Left kidney (tissue), 2 donors: ENCODE measurements around the gene LZTR1. TPM values are rescaled to one million over a fixed set of nuclear protein-coding genes. Genes with fewer than 3 reads are reported as not detected.
"Not testable (repeated sequence)": the region's sequence is repeated elsewhere in the genome, so short reads cannot be mapped to it uniquely, and the experiment has no call there.

Experiments
- DNase-seq: peaks from one replicate; pipeline ENCODE4 v3.0.0-alpha.2; 2013
- polyA plus RNA-seq: library from polyadenylated mRNA; unstranded; fragments of 120-200 nt; gene quantifications from one replicate; pipeline ENCODE4 v1.2.1, GENCODE V29; 2013; ENCODE audit not compliant: insufficient read length

Gene LZTR1
- polyA plus RNA-seq, 1 donor = 50.5 TPM

GRCh38 chr22:20995329-20996030, 13.4 kb downstream of the LZTR1 start:
- DNase-seq = no peak

GRCh38 chr22:20996031-20996410, 13.9 kb downstream of the LZTR1 start:
- DNase-seq = no peak

- DNase-seq = no peak
Measured at GRCh38 chr22:20996598-20997535, 14.8 kb downstream of the LZTR1 start.

- DNase-seq = no peak
Measured at GRCh38 chr22:20997536-20998257, 15.6 kb downstream of the LZTR1 start.

GRCh38 chr22:20998411-20999336, 16.6 kb downstream of the LZTR1 start:
- no peak for DNase-seq

- DNase-seq = no peak
Measured at GRCh38 chr22:20999350-21000206, 17.5 kb downstream of the LZTR1 start.

- no peak for DNase-seq
Measured at GRCh38 chr22:21000207-21000986, 18.3 kb downstream of the LZTR1 start.

- DNase-seq = no peak
Measured at GRCh38 chr22:21000987-21001600, 19.0 kb downstream of the LZTR1 start.

GRCh38 chr22:21001601-21002325, 19.7 kb downstream of the LZTR1 start, which contains the start of gene THAP7:
TSS of gene THAP7 (minus strand) at chr22:21002118. CDS start at chr22:21001911, 207 bp downstream.
- peak; percentile 94 for DNase-seq

GRCh38 chr22:21003782-21004181, 21.7 kb downstream of the LZTR1 start:
- DNase-seq = no peak

GRCh38 chr22:21009208-21009607, 27.1 kb downstream of the LZTR1 start:
- not testable (repeated sequence) for DNase-seq

GRCh38 chr22:21009638-21010425, 27.7 kb downstream of the LZTR1 start:
- DNase-seq = peak; percentile 82

- no peak for DNase-seq
Measured at GRCh38 chr22:21010426-21011113, 28.5 kb downstream of the LZTR1 start.

- no peak for DNase-seq
Measured at GRCh38 chr22:21012446-21013407, 30.6 kb downstream of the LZTR1 start.

- no peak for DNase-seq
Measured at GRCh38 chr22:21013657-21014201, 31.6 kb downstream of the LZTR1 start.
